GM12878 (cell line): ENCODE data around the gene RNF25. TPM values are rescaled to one million over a fixed set of nuclear protein-coding genes. Genes with fewer than 3 reads are reported as not detected.

Source experiments
- ATF2 ChIP-seq: IDR thresholded peaks from 2 replicates; pipeline ENCODE4 v1.6.1; 2012; ENCODE audit warnings: low read length, inconsistent platforms
- ATF3 ChIP-seq: IDR thresholded peaks from 2 replicates; pipeline ENCODE4 v1.6.1; 2011; ENCODE audit warnings: low read depth, mild to moderate bottlenecking, low read length, moderate library complexity, borderline replicate concordance; ENCODE audit errors: extremely low read depth
- CBX3 ChIP-seq: fragments of 200-600 bp; sonication (generic); IDR thresholded peaks from 2 replicates; pipeline ENCODE4 v1.6.1; 2016; ENCODE audit warnings: low read depth, borderline replicate concordance
- CREM ChIP-seq: IDR thresholded peaks from 2 replicates; pipeline ENCODE4 v1.6.1; 2014; ENCODE audit warnings: antibody characterized with exemption, low read depth
- CTCF ChIP-seq, 3 experiments: IDR thresholded peaks in 2 of 3; conservative IDR thresholded peaks in 1 of 3; 2 replicates each; pipeline ENCODE4 v1.5.1; 2011; ENCODE audit warnings: low read depth in 3 of 3, low read length in 3 of 3, mild to moderate bottlenecking in 3 of 3, control low read depth in 2 of 3, moderate library complexity in 2 of 3, inconsistent platforms in 1 of 3, mixed read lengths in 1 of 3; ENCODE audit not compliant: control insufficient read depth in 2 of 3, insufficient read depth in 1 of 3; ENCODE audit errors: extremely low read depth in 1 of 3
- ELK1 ChIP-seq: IDR thresholded peaks from 2 replicates; pipeline ENCODE4 v1.6.1; 2012; ENCODE audit warnings: low read depth, low read length, improper control_type of control experiment
- FOXM1 ChIP-seq: IDR thresholded peaks from 2 replicates; pipeline ENCODE4 v1.6.1; 2012; ENCODE audit warnings: low read depth, mild to moderate bottlenecking, inconsistent platforms, low read length, moderate library complexity
- HDAC6 ChIP-seq: fragments of 200-600 bp; sonication (generic); IDR thresholded peaks from one replicate; pipeline ENCODE4 v1.8.0; 2017; ENCODE audit warnings: antibody characterized with exemption; ENCODE audit not compliant: unreplicated experiment
- JUNB ChIP-seq: IDR thresholded peaks from 2 replicates; pipeline ENCODE4 v1.6.1; 2016; ENCODE audit warnings: antibody characterized with exemption, mild to moderate bottlenecking
- KAT2A ChIP-seq: conservative IDR thresholded peaks from 2 replicates; pipeline ENCODE4 v1.6.1; 2011; ENCODE audit warnings: low read depth, low read length; ENCODE audit not compliant: control insufficient read depth
- NFYB ChIP-seq: IDR thresholded peaks from 2 replicates; pipeline ENCODE4 v1.6.1; 2011; ENCODE audit warnings: low read depth, mild to moderate bottlenecking, low read length, improper control_type of control experiment, moderate library complexity; ENCODE audit not compliant: insufficient read depth
- POLR2AphosphoS2 ChIP-seq: IDR thresholded peaks from 2 replicates; pipeline ENCODE4 v1.6.1; 2011; ENCODE audit warnings: low read depth, mild to moderate bottlenecking, low read length, improper control_type of control experiment, moderate library complexity
- TAF1 ChIP-seq: IDR thresholded peaks from 2 replicates; pipeline ENCODE4 v1.6.1; 2011; ENCODE audit warnings: mild to moderate bottlenecking, low read depth, low read length, borderline replicate concordance
- TBL1XR1 ChIP-seq: IDR thresholded peaks from 2 replicates; pipeline ENCODE4 v1.6.1; 2012; ENCODE audit warnings: low read depth, low read length, improper control_type of control experiment
- USF2 ChIP-seq: IDR thresholded peaks from 2 replicates; pipeline ENCODE4 v1.6.1; 2011; ENCODE audit warnings: low read depth, low read length, improper control_type of control experiment, borderline replicate concordance
- ZNF274 ChIP-seq: IDR thresholded peaks from one replicate; pipeline ENCODE4 v1.8.0; 2011; ENCODE audit not compliant: insufficient read length, insufficient read depth
- ZNF687 ChIP-seq: fragments of 450-650 bp; IDR thresholded peaks from 2 replicates; pipeline ENCODE4 v1.6.1; 2017; ENCODE audit warnings: mild to moderate bottlenecking, moderate library complexity
- polyA plus RNA-seq, 11 experiments: library from polyadenylated mRNA; depleted of rRNA in 4 of 11; unstranded in 6 of 11; stranded (reverse) in 5 of 11; fragments of >200 nt; fragmentation: Nextera tagmentation in 4 of 11; fragmentation: Illumina TruSeq in 1 of 11; extraction: Ambion mirVana in 4 of 11; extraction: Trizol in 1 of 11; gene quantifications; 1 replicate in 1 of 11; 2 replicates in 10 of 11; pipeline versions ENCODE4 v1.2.1 to v1.2.3, GENCODE V29; 2011 to 2016; ENCODE audit warnings: inconsistent platforms in 2 of 11, missing spikeins in 2 of 11, low read depth in 1 of 11
- total RNA-seq, 4 experiments: library from RNA; depleted of rRNA in 3 of 4; stranded (reverse); fragments of >200 nt in 3 of 4; fragmentation: Illumina TruSeq in 1 of 4; extraction: Trizol in 1 of 4; gene quantifications; 2 replicates each; pipeline versions ENCODE4 v1.2.1 to v1.2.3, GENCODE V29; 2013 to 2021

RNF25 gene
- total and polyA plus RNA-seq, 10 of the 15 experiments (the other 5 are each of a cell fraction or from before 2014, with no cell fraction given) = 1.3 to 70.4 (median 28.4) TPM

GRCh38 chr2:218708086-218708485 is 36.3 kb upstream of the RNF25 start (continued):
- TF ChIP-seq NFYB = no peak
- TF ChIP-seq HDAC6 = no peak
- no peak for TF ChIP-seq ZNF687
- no peak for TF ChIP-seq POLR2AphosphoS2
- TF ChIP-seq TAF1 = no peak
- TF ChIP-seq ZNF274 = no peak
- TF ChIP-seq CBX3 = no peak
- no peak for TF ChIP-seq KAT2A
- TF ChIP-seq ELK1 = no peak
- peak; percentile 41; the same call in 1 of the 2 replicates for TF ChIP-seq ATF2
- TF ChIP-seq CREM = peak; percentile 51; the same call in 1 of the 2 replicates
- no peak for TF ChIP-seq TBL1XR1
- peak; percentile 27; the same call in 1 of the 2 replicates for TF ChIP-seq FOXM1
- TF ChIP-seq JUNB = peak; percentile 92
- no peak for TF ChIP-seq ATF3
- TF ChIP-seq CTCF (IDR thresholded peaks at IDR 0.05 in 2 of 3, conservative IDR thresholded peaks at IDR 0.05 in 1 of 3; ENCODE audit: control insufficient read depth in 2 of 3, extremely low read depth in 1 of 3, insufficient read depth in 1 of 3, low read depth in 3 of 3, low read length in 3 of 3) = no peak
- no peak for TF ChIP-seq USF2
